KMS-11 (cell line): ENCODE results near the gene SCGB3A2.

ENCODE experiments used
- H2AFZ ChIP-seq: fragments of 200-600 bp; sonication (generic); 2 replicates; pipeline ENCODE4 v1.6.1; 2016; ENCODE audit warnings: antibody characterized with exemption, mixed run types, low read depth
- H3K27ac ChIP-seq: fragments of 200-600 bp; sonication (generic); 2 replicates; pipeline ENCODE4 v1.6.1; 2016; ENCODE audit warnings: mild to moderate bottlenecking, mixed run types
- H3K27me3 ChIP-seq: fragments of 200-600 bp; sonication (generic); 2 replicates; pipeline ENCODE4 v1.6.1; 2017; ENCODE audit warnings: mild to moderate bottlenecking, low read depth, mixed run types, moderate library complexity; ENCODE audit not compliant: insufficient read depth
- H3K36me3 ChIP-seq: fragments of 200-600 bp; sonication (generic); 2 replicates; pipeline ENCODE4 v1.6.1; 2017; ENCODE audit warnings: mild to moderate bottlenecking, mixed run types; ENCODE audit not compliant: insufficient read depth
- H3K4me1 ChIP-seq: fragments of 200-600 bp; sonication (generic); 2 replicates; pipeline ENCODE4 v1.6.1; 2016; ENCODE audit warnings: mild to moderate bottlenecking, low read depth, mixed run types; ENCODE audit not compliant: poor library complexity, severe bottlenecking
- H3K4me2 ChIP-seq: fragments of 200-600 bp; sonication (generic); 2 replicates; pipeline ENCODE4 v1.7.0; 2016; ENCODE audit warnings: mild to moderate bottlenecking, mixed run types
- H3K4me3 ChIP-seq: fragments of 200-600 bp; sonication (generic); IDR thresholded peaks from 2 replicates; pipeline ENCODE4 v1.6.1; 2017; ENCODE audit warnings: low read depth, low read length, mixed read lengths; ENCODE audit not compliant: insufficient read depth
- H3K79me2 ChIP-seq: fragments of 200-600 bp; sonication (generic); 2 replicates; pipeline ENCODE4 v1.6.1; 2016; ENCODE audit warnings: low read depth, mixed run types; ENCODE audit not compliant: insufficient read depth
- H3K9ac ChIP-seq: fragments of 200-600 bp; sonication (generic); 2 replicates; pipeline ENCODE4 v1.6.1; 2016; ENCODE audit warnings: mild to moderate bottlenecking, mixed run types
- H4K20me1 ChIP-seq: fragments of 200-600 bp; sonication (generic); 2 replicates; pipeline ENCODE4 v1.6.1; 2016; ENCODE audit warnings: mild to moderate bottlenecking, mixed run types; ENCODE audit not compliant: insufficient read depth
- CTCF ChIP-seq: fragments of 200-600 bp; sonication (generic); conservative IDR thresholded peaks from 2 replicates; pipeline ENCODE4 v1.6.1; 2017; ENCODE audit warnings: low read depth, mild to moderate bottlenecking, antibody characterized with exemption, low read length, moderate library complexity, mixed read lengths

SCGB3A2 gene

GRCh38 chr5:147878066-147878759 is at the start of gene SCGB3A2:
SCGB3A2 (plus strand) TSS chr5:147878711; CDS start chr5:147878804, 93 bp downstream.
- no peak for TF ChIP-seq CTCF
- no peaks in the 10 kb centered on the region for H3K79me2 ChIP-seq
- no peak within 1 kb of the TSS for H3K4me2 ChIP-seq
- H4K20me1 ChIP-seq = no peaks in the 10 kb centered on the region
- no peak within 1 kb of the TSS for H3K27ac ChIP-seq
- H3K4me3 ChIP-seq = no peak within 1 kb of the TSS
- no peaks in the 10 kb centered on the region for H3K27me3 ChIP-seq
- no peak within 1 kb of the TSS for H3K9ac ChIP-seq
- no peaks in the 10 kb centered on the region for H3K4me1 ChIP-seq
- no peak within 1 kb of the TSS for H2AFZ ChIP-seq
- H3K36me3 ChIP-seq = no peaks in the 10 kb centered on the region

- Histone ChIP-seq H3K4me3 (no peak overlapping the region), H3K27me3 (no peaks in the 10 kb centered on the region), H4K20me1 (no peaks in the 10 kb centered on the region), H3K79me2 (no peaks in the 10 kb centered on the region), H3K4me2 (no peak overlapping the region), H3K36me3 (no peaks in the 10 kb centered on the region), H3K27ac (no peak overlapping the region), H2AFZ (no peak overlapping the region), H3K4me1 (no peaks in the 10 kb centered on the region), H3K9ac (no peak overlapping the region)
- no peak for TF ChIP-seq CTCF
These were observed 48.5 kb upstream of the SCGB3A2 start for GRCh38 chr5:147830035-147830434.

GRCh38 chr5:147831465-147831864 is 47.0 kb upstream of the SCGB3A2 start, which contains the start of gene SPINK1:
SPINK1 (minus strand) TSS chr5:147831671; CDS start chr5:147831577, 94 bp downstream.
- H3K79me2 ChIP-seq = no peaks in the 10 kb centered on the region
- H3K27me3 ChIP-seq = no peaks in the 10 kb centered on the region
- no peaks in the 10 kb centered on the region for H4K20me1 ChIP-seq
- H3K4me3 ChIP-seq = no peak within 1 kb of the TSS
- no peak within 1 kb of the TSS for H3K27ac ChIP-seq
- H3K9ac ChIP-seq = no peak within 1 kb of the TSS
- H2AFZ ChIP-seq = no peak within 1 kb of the TSS
- no peaks in the 10 kb centered on the region for H3K36me3 ChIP-seq
- H3K4me2 ChIP-seq = no peak within 1 kb of the TSS
- H3K4me1 ChIP-seq = no peaks in the 10 kb centered on the region
- no peak for TF ChIP-seq CTCF

GRCh38 chr5:147832541-147832940 is 46.0 kb upstream of the SCGB3A2 start:
- no peak overlapping the region for H2AFZ ChIP-seq
- H3K4me1 ChIP-seq = no peaks in the 10 kb centered on the region
- no peak for TF ChIP-seq CTCF
- no peaks in the 10 kb centered on the region for H3K27me3 ChIP-seq
- no peak overlapping the region for H3K4me2 ChIP-seq
- no peak overlapping the region for H3K9ac ChIP-seq
- H4K20me1 ChIP-seq = no peaks in the 10 kb centered on the region
- no peaks in the 10 kb centered on the region for H3K79me2 ChIP-seq
- no peaks in the 10 kb centered on the region for H3K36me3 ChIP-seq
- no peak overlapping the region for H3K27ac ChIP-seq
- no peak overlapping the region for H3K4me3 ChIP-seq
